H9 (cell line): ENCODE results near the gene PGPEP1. TPM values are rescaled to one million over a fixed set of nuclear protein-coding genes. Genes with fewer than 3 reads are reported as not detected.

ENCODE experiments used
- DNase-seq: peaks from one replicate; pipeline ENCODE4 v3.0.0-alpha.2; 2017
- H2AFZ ChIP-seq: one replicate; pipeline ENCODE4 v1.6.1; 2013; ENCODE audit warnings: mild to moderate bottlenecking, low read length, control low read depth, moderate library complexity
- H2AK5ac ChIP-seq: 2 replicates; pipeline ENCODE4 v1.6.1; 2013; ENCODE audit warnings: low read length, control low read depth, mixed read lengths; ENCODE audit not compliant: insufficient read length
- H2BK120ac ChIP-seq: one replicate; pipeline ENCODE4 v1.6.1; 2013; ENCODE audit warnings: low read depth, mild to moderate bottlenecking, low read length, control low read depth, inconsistent platforms; ENCODE audit not compliant: poor library complexity, severe bottlenecking
- H2BK12ac ChIP-seq: 2 replicates; pipeline ENCODE4 v1.6.1; 2013; ENCODE audit warnings: low read length, control low read depth, mixed read lengths, low read depth; ENCODE audit not compliant: insufficient read length
- H2BK15ac ChIP-seq: 2 replicates; pipeline ENCODE4 v1.6.1; 2013; ENCODE audit warnings: low read depth, low read length, control low read depth
- H2BK20ac ChIP-seq: one replicate; pipeline ENCODE4 v1.6.1; 2013; ENCODE audit warnings: low read depth, mild to moderate bottlenecking, low read length, control low read depth, inconsistent platforms; ENCODE audit not compliant: poor library complexity, severe bottlenecking
- H2BK5ac ChIP-seq: 2 replicates; pipeline ENCODE4 v1.6.1; 2013; ENCODE audit warnings: low read length, control low read depth, mixed read lengths; ENCODE audit not compliant: insufficient read length
- H3K14ac ChIP-seq: 2 replicates; pipeline ENCODE4 v1.6.1; 2013; ENCODE audit warnings: low read length, control low read depth; ENCODE audit not compliant: insufficient read depth
- H3K18ac ChIP-seq: 2 replicates; pipeline ENCODE4 v1.6.1; 2013; ENCODE audit warnings: low read depth, mild to moderate bottlenecking, mixed read lengths, low read length, control low read depth; ENCODE audit not compliant: insufficient read length
- H3K23ac ChIP-seq: 2 replicates; pipeline ENCODE4 v1.6.1; 2013; ENCODE audit warnings: low read length, control low read depth, mixed read lengths, low read depth; ENCODE audit not compliant: insufficient read length
- H3K23me2 ChIP-seq: 2 replicates; pipeline ENCODE4 v1.6.1; 2013; ENCODE audit warnings: low read depth, mild to moderate bottlenecking, mixed read lengths, low read length, control low read depth; ENCODE audit not compliant: insufficient read length, poor library complexity, severe bottlenecking
- H3K27ac ChIP-seq: 2 replicates; pipeline ENCODE4 v1.5.1; 2013; ENCODE audit warnings: low read length, control low read depth, mixed read lengths, low read depth; ENCODE audit not compliant: insufficient read length
- H3K27me3 ChIP-seq: 2 replicates; pipeline ENCODE4 v1.6.1; 2013; ENCODE audit warnings: low read length, control low read depth, inconsistent platforms; ENCODE audit not compliant: insufficient read depth
- H3K4ac ChIP-seq: 2 replicates; pipeline ENCODE4 v1.6.1; 2013; ENCODE audit warnings: low read depth, mild to moderate bottlenecking, control low read depth, inconsistent platforms, low read length, moderate library complexity
- H3K4me1 ChIP-seq: 2 replicates; pipeline ENCODE4 v1.6.1; 2013; ENCODE audit warnings: low read length, control low read depth, inconsistent platforms; ENCODE audit not compliant: insufficient read depth
- H3K4me2 ChIP-seq: 2 replicates; pipeline ENCODE4 v1.6.1; 2013; ENCODE audit warnings: low read length, control low read depth, mixed read lengths; ENCODE audit not compliant: insufficient read length, insufficient read depth
- H3K56ac ChIP-seq: 2 replicates; pipeline ENCODE4 v1.6.1; 2013; ENCODE audit warnings: low read depth, mild to moderate bottlenecking, mixed read lengths, low read length, control low read depth; ENCODE audit not compliant: insufficient read length
- H3K79me1 ChIP-seq: 2 replicates; pipeline ENCODE4 v1.6.1; 2013; ENCODE audit warnings: low read depth, mild to moderate bottlenecking, moderate library complexity, low read length, control low read depth, inconsistent platforms; ENCODE audit not compliant: insufficient read depth, poor library complexity, severe bottlenecking
- H3K79me2 ChIP-seq: 2 replicates; pipeline ENCODE4 v1.6.1; 2013; ENCODE audit warnings: low read length, control low read depth, inconsistent platforms; ENCODE audit not compliant: insufficient read depth
- H3K9ac ChIP-seq: 2 replicates; pipeline ENCODE4 v1.6.1; 2013; ENCODE audit warnings: low read length, control low read depth, mixed read lengths; ENCODE audit not compliant: insufficient read length; ENCODE audit errors: extremely low read depth
- H3K9me3 ChIP-seq: one replicate; pipeline ENCODE4 v1.6.1; 2013; ENCODE audit warnings: low read depth, low read length, inconsistent platforms; ENCODE audit not compliant: control insufficient read depth
- H3T11ph ChIP-seq: one replicate; pipeline ENCODE4 v1.6.1; 2013; ENCODE audit warnings: mild to moderate bottlenecking, low read length, control low read depth, inconsistent platforms
- H4K20me1 ChIP-seq: one replicate; pipeline ENCODE4 v1.6.1; 2013; ENCODE audit not compliant: control insufficient read depth, insufficient read length, insufficient read depth
- H4K5ac ChIP-seq: 2 replicates; pipeline ENCODE4 v1.6.1; 2013; ENCODE audit warnings: low read depth, mild to moderate bottlenecking, mixed read lengths, low read length, control low read depth; ENCODE audit not compliant: insufficient read length
- H4K8ac ChIP-seq: replicated peaks from 2 replicates; pipeline ENCODE4 v1.6.1; 2013; ENCODE audit warnings: low read length, control low read depth, mixed read lengths, low read depth; ENCODE audit not compliant: insufficient read length
- H4K91ac ChIP-seq: 2 replicates; pipeline ENCODE4 v1.6.1; 2013; ENCODE audit warnings: low read depth, mild to moderate bottlenecking, moderate library complexity, mixed read lengths, low read length, control low read depth; ENCODE audit not compliant: insufficient read length
- H3K27ac Mint-ChIP-seq, 3 experiments: 2 replicates in 2 of 3; 3 replicates in 1 of 3; pipeline ENCODE4 v1.8.0; 2020 to 2021; ENCODE audit warnings: mixed read lengths in 3 of 3, mild to moderate bottlenecking in 1 of 3, moderate library complexity in 1 of 3
- H3K27me3 Mint-ChIP-seq: 2 replicates; pipeline ENCODE4 v1.8.0; 2021; ENCODE audit warnings: low read depth, mild to moderate bottlenecking, moderate library complexity, mixed read lengths
- H3K36me3 Mint-ChIP-seq, 3 experiments: 2 replicates in 2 of 3; 3 replicates in 1 of 3; pipeline ENCODE4 v1.8.0; 2020 to 2021; ENCODE audit warnings: low read depth in 3 of 3, mixed read lengths in 3 of 3; ENCODE audit not compliant: insufficient read depth in 1 of 3
- H3K4me1 Mint-ChIP-seq, 2 experiments: 2 replicates each; pipeline ENCODE4 v1.8.0; 2020; ENCODE audit warnings: mixed read lengths in 2 of 2
- H3K4me3 Mint-ChIP-seq, 2 experiments: 2 replicates in 1 of 2; 3 replicates in 1 of 2; pipeline ENCODE4 v1.8.0; 2020 to 2021; ENCODE audit warnings: mild to moderate bottlenecking in 2 of 2, mixed read lengths in 2 of 2, moderate library complexity in 1 of 2
- H3K9me3 Mint-ChIP-seq, 2 experiments: 2 replicates in 1 of 2; 3 replicates in 1 of 2; pipeline ENCODE4 v1.8.0; 2020; ENCODE audit warnings: mild to moderate bottlenecking in 2 of 2, mixed read lengths in 2 of 2, moderate library complexity in 1 of 2
- CTCF ChIP-seq: fragments of 200-600 bp; sonication (generic); conservative IDR thresholded peaks from 3 replicates; pipeline ENCODE4 v1.8.0; 2021; ENCODE audit warnings: antibody characterized with exemption, mild to moderate bottlenecking
- WGBS: extraction: QIAGEN DNeasy Blood & Tissue Kit; methylation state at CpG from one replicate; pipeline ENCODE4 v1.1.7; 2013; ENCODE audit warnings: missing lambda C conversion rate, low lambda C conversion rate, mixed read lengths; ENCODE audit not compliant: insufficient read length; ENCODE audit errors: extremely low coverage; 5-methylcytosine and 5-hydroxymethylcytosine counted together
- total RNA-seq: library from RNA; stranded (reverse); gene quantifications from 2 replicates; pipeline ENCODE4 v1.2.1, GENCODE V29; 2021

Gene PGPEP1
- total RNA-seq, 1 experiment from 2014 or later: 64.8 TPM

DNA sequence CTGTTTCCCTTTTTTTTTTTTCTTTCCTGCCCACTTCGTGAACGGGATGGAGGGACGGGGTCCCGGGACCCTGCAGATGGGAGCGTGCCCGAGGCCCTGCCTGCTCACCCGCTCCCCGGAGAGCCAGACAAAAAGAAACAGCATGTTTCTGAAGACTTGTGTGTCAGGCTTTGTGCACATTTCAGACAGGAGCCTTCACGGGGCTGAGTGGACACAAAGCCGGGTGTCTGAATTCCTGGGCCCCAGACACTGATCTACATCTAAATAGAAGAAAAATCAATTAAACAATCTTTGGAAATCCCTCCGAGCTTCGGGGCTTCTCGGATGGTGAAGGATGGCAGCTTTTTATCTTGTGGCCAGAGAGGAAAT is 4.2 kb downstream of the PGPEP1 start:
- Mint-ChIP-seq H3K27ac (peak overlapping the region; percentile 44 to 91 (median 84); a peak in 5 of 7 replicates), H3K36me3 (peaks cover 0 to 38% (median 8%) of the 10 kb centered on the region in 3 experiments; a peak in 5 of 7 replicates), H3K4me1 (peaks cover 44 to 45% of the 10 kb centered on the region in 2 experiments), H3K27me3 (no peaks in the 10 kb centered on the region; the same call in 1 of the 2 replicates), H3K4me3 (peak overlapping the region in 1 of 2 experiments; percentile 37; a peak in 2 of 5 replicates), H3K9me3 (no peaks in the 10 kb centered on the region; a peak in 2 of 5 replicates)
- H3T11ph ChIP-seq: no peak overlapping the region
- H3K4me1 ChIP-seq: peaks cover 2% of the 10 kb centered on the region
- no peak overlapping the region for H3K27ac ChIP-seq
- H3K27me3 ChIP-seq: no peaks in the 10 kb centered on the region
- H2BK12ac ChIP-seq: no peak overlapping the region
- WGBS: no CpG with 5 or more reads among the region's 13 CpGs
- no peak for TF ChIP-seq CTCF
- H2BK15ac ChIP-seq: no peak overlapping the region
- H3K23ac ChIP-seq: no peak overlapping the region
- no peak overlapping the region for H2AK5ac ChIP-seq
- H2BK5ac ChIP-seq: no peak overlapping the region
- no peak overlapping the region for H3K18ac ChIP-seq
- H3K56ac ChIP-seq: no peak overlapping the region
- no peaks in the 10 kb centered on the region for H4K20me1 ChIP-seq
- H4K8ac ChIP-seq: no peak overlapping the region
- H2AFZ ChIP-seq: no peak overlapping the region
- H3K79me2 ChIP-seq: no peaks in the 10 kb centered on the region
- H4K5ac ChIP-seq: no peak overlapping the region
- no peak overlapping the region for H3K9ac ChIP-seq
- no peak overlapping the region for H2BK120ac ChIP-seq
- no peak overlapping the region for H3K4ac ChIP-seq
- no peaks in the 10 kb centered on the region for H3K79me1 ChIP-seq
- no peak overlapping the region for H3K4me2 ChIP-seq
- no peak for DNase-seq
- no peaks in the 10 kb centered on the region for H3K9me3 ChIP-seq
- H4K91ac ChIP-seq: no peak overlapping the region
- H3K23me2 ChIP-seq: peaks cover 7% of the 10 kb centered on the region
- no peak overlapping the region for H2BK20ac ChIP-seq
- H3K14ac ChIP-seq: no peak overlapping the region
